Neuronal stem cell (in vitro differentiated cells): Measurements from ENCODE around the gene ZNF3.

Experiments used
- DNase-seq: peaks from one replicate; pipeline ENCODE4 v3.0.0-alpha.2; 2013; ENCODE audit warnings: low spot score
- H2AFZ ChIP-seq: one replicate; pipeline ENCODE4 v1.6.1; 2013; ENCODE audit warnings: mild to moderate bottlenecking, low read length, inconsistent platforms
- H2AK5ac ChIP-seq: 2 replicates; pipeline ENCODE4 v1.6.1; 2013; ENCODE audit warnings: low read depth, mild to moderate bottlenecking, inconsistent platforms, low read length, moderate library complexity, mixed read lengths
- H2BK120ac ChIP-seq: 2 replicates; pipeline ENCODE4 v1.6.1; 2013; ENCODE audit warnings: low read depth, mild to moderate bottlenecking, inconsistent platforms, low read length, moderate library complexity, mixed read lengths
- H2BK12ac ChIP-seq: one replicate; pipeline ENCODE4 v1.6.1; 2013; ENCODE audit warnings: low read length, inconsistent platforms
- H2BK15ac ChIP-seq: 2 replicates; pipeline ENCODE4 v1.6.1; 2013; ENCODE audit warnings: mild to moderate bottlenecking, low read length, inconsistent platforms, mixed read lengths
- H2BK5ac ChIP-seq: one replicate; pipeline ENCODE4 v1.6.1; 2013; ENCODE audit warnings: inconsistent platforms, mild to moderate bottlenecking, low read length, moderate library complexity
- H3K14ac ChIP-seq: one replicate; pipeline ENCODE4 v1.6.1; 2013; ENCODE audit warnings: low read length, inconsistent platforms
- H3K18ac ChIP-seq: 2 replicates; pipeline ENCODE4 v1.6.1; 2013; ENCODE audit warnings: low read length, inconsistent platforms
- H3K23ac ChIP-seq: 2 replicates; pipeline ENCODE4 v1.6.1; 2013; ENCODE audit warnings: low read depth, mild to moderate bottlenecking, mixed read lengths, low read length, inconsistent platforms; ENCODE audit not compliant: poor library complexity
- H3K27ac ChIP-seq: replicated peaks from 3 replicates; pipeline ENCODE4 v1.5.1; 2013; ENCODE audit warnings: low read length, inconsistent platforms
- H3K27me3 ChIP-seq, 3 experiments: 2 replicates each; pipeline ENCODE4 v1.6.1; 2013; ENCODE audit warnings: low read length in 3 of 3, mild to moderate bottlenecking in 2 of 3, inconsistent platforms in 1 of 3, low read depth in 1 of 3, mixed read lengths in 1 of 3, moderate library complexity in 1 of 3; ENCODE audit not compliant: control insufficient read depth in 3 of 3, insufficient read depth in 3 of 3
- H3K36me3 ChIP-seq, 2 donors: replicated peaks in 1 of 2; 2 replicates each; pipeline ENCODE4 v1.6.1; 2013; ENCODE audit warnings: low read length in 2 of 2; ENCODE audit not compliant: control insufficient read depth in 2 of 2, insufficient read depth in 2 of 2
- H3K4ac ChIP-seq: 2 replicates; pipeline ENCODE4 v1.6.1; 2013; ENCODE audit warnings: inconsistent platforms, mild to moderate bottlenecking, low read length, moderate library complexity
- H3K4me1 ChIP-seq, 2 donors: 1 replicate in 1 of 2; 2 replicates in 1 of 2; pipeline ENCODE4 v1.6.1; 2013; ENCODE audit warnings: low read length in 2 of 2, low read depth in 1 of 2; ENCODE audit not compliant: control insufficient read depth in 2 of 2, insufficient read depth in 1 of 2
- H3K4me2 ChIP-seq: one replicate; pipeline ENCODE4 v1.6.1; 2013; ENCODE audit warnings: mild to moderate bottlenecking, low read length, inconsistent platforms; ENCODE audit not compliant: insufficient read depth, poor library complexity, severe bottlenecking
- H3K4me3 ChIP-seq, 2 donors: 2 replicates each; pipeline ENCODE4 v1.5.1; 2013; ENCODE audit warnings: low read length in 2 of 2, mild to moderate bottlenecking in 2 of 2, inconsistent platforms in 1 of 2, moderate library complexity in 1 of 2
- H3K79me1 ChIP-seq: one replicate; pipeline ENCODE4 v1.6.1; 2013; ENCODE audit warnings: low read depth, mild to moderate bottlenecking, inconsistent platforms, low read length, moderate library complexity
- H3K9ac ChIP-seq: one replicate; pipeline ENCODE4 v1.6.1; 2013; ENCODE audit warnings: mild to moderate bottlenecking, low read depth, low read length, inconsistent platforms; ENCODE audit not compliant: poor library complexity
- H3K9me3 ChIP-seq, 2 donors: replicated peaks in 1 of 2; 2 replicates each; pipeline versions ENCODE3 to v1.6.1; 2013; ENCODE audit warnings: low read length in 2 of 2, mild to moderate bottlenecking in 2 of 2, inconsistent platforms in 1 of 2, low read depth in 1 of 2, mixed read lengths in 1 of 2, moderate library complexity in 1 of 2; ENCODE audit not compliant: control insufficient read depth in 2 of 2, insufficient read depth in 1 of 2
- H4K8ac ChIP-seq: one replicate; pipeline ENCODE4 v1.6.1; 2013; ENCODE audit warnings: low read depth, mild to moderate bottlenecking, inconsistent platforms, low read length, moderate library complexity
- H4K91ac ChIP-seq: one replicate; pipeline ENCODE4 v1.6.1; 2013; ENCODE audit warnings: low read length, low read depth, mild to moderate bottlenecking, inconsistent platforms; ENCODE audit not compliant: poor library complexity
- WGBS, 2 donors: extraction: QIAGEN DNeasy Blood & Tissue Kit; methylation state at CpG; one replicate each; pipeline ENCODE4 v1.1.7; 2013; ENCODE audit warnings: missing lambda C conversion rate in 2 of 2, mixed read lengths in 1 of 2; ENCODE audit not compliant: insufficient read length in 2 of 2, insufficient replicate concordance in 1 of 2; ENCODE audit errors: extremely low coverage in 2 of 2; 5-methylcytosine and 5-hydroxymethylcytosine counted together

ZNF3 gene

GRCh38 chr7:100080907-100081534 is 502 bp downstream of the ZNF3 start:
- no peak for DNase-seq
- peak overlapping the region; percentile 94 for H4K91ac ChIP-seq
- H4K8ac ChIP-seq, result no peak overlapping the region
- peak overlapping the region; percentile 95 for H3K9ac ChIP-seq
- H2BK120ac ChIP-seq, result peak overlapping the region; percentile 97
- peak overlapping the region; percentile 89 for H2AK5ac ChIP-seq
- H2AFZ ChIP-seq, result peak overlapping the region; percentile 78
- no peak overlapping the region for H2BK5ac ChIP-seq
- WGBS, 2 donors, result no CpG with 5 or more reads among the region's 34 CpGs
- no peak overlapping the region for H3K14ac ChIP-seq
- H3K36me3 ChIP-seq, result peaks cover 26 to 43% of the 10 kb centered on the region in 2 donors
- H3K4me2 ChIP-seq, result peak overlapping the region; percentile 46
- peak overlapping the region; percentile 88 for H2BK15ac ChIP-seq
- H3K23ac ChIP-seq, result peak overlapping the region; percentile 100
- no peak overlapping the region for H3K27ac ChIP-seq
- H3K4me3 ChIP-seq, result peak overlapping the region; percentile 99 to 100
- peak overlapping the region; percentile 70 for H3K4ac ChIP-seq
- H3K9me3 ChIP-seq, result peaks cover 19 to 33% of the 10 kb centered on the region in 2 donors
- peak overlapping the region; percentile 98 for H3K18ac ChIP-seq
- peaks cover 0 to 2% (median 0%) of the 10 kb centered on the region in 3 experiments for H3K27me3 ChIP-seq
- H2BK12ac ChIP-seq, result no peak overlapping the region
- H3K79me1 ChIP-seq, result peaks cover 7% of the 10 kb centered on the region
- peaks cover 3 to 11% of the 10 kb centered on the region in 2 donors for H3K4me1 ChIP-seq

- Histone ChIP-seq H3K27ac (no peak overlapping the region), H2AFZ (no peak overlapping the region), H3K23ac (no peak overlapping the region), H3K9me3 (peaks cover 33 to 51% of the 10 kb centered on the region in 2 donors), H4K8ac (no peak overlapping the region), H4K91ac (no peak overlapping the region), H3K79me1 (peaks cover 9% of the 10 kb centered on the region), H2BK15ac (no peak overlapping the region), H3K36me3 (peaks cover 45 to 62% of the 10 kb centered on the region in 2 donors), H3K4me1 (peaks cover 3 to 11% of the 10 kb centered on the region in 2 donors), H3K4me3 (peak overlapping the region in 1 of 2 donors; percentile 13), H3K4me2 (no peak overlapping the region), H3K14ac (no peak overlapping the region), H2BK12ac (no peak overlapping the region), H3K18ac (no peak overlapping the region), H2AK5ac (no peak overlapping the region), H2BK120ac (no peak overlapping the region), H2BK5ac (no peak overlapping the region), H3K9ac (no peak overlapping the region), H3K27me3 (no peaks in the 10 kb centered on the region), H3K4ac (no peak overlapping the region)
- DNase-seq, result no peak
- WGBS, 2 donors, result no CpG with 5 or more reads among the region's 7 CpGs
These were observed 2.4 kb downstream of the ZNF3 start for GRCh38 chr7:100079024-100079560.

- no peak overlapping the region for H4K8ac ChIP-seq
These were observed 4.3 kb downstream of the ZNF3 start for GRCh38 chr7:100077205-100077604.

GRCh38 chr7:100075418-100075817 is 6.1 kb downstream of the ZNF3 start:
- Histone ChIP-seq H3K79me1 (peaks cover 7% of the 10 kb centered on the region), H3K4me2 (no peak overlapping the region), H3K23ac (no peak overlapping the region), H3K27me3 (no peaks in the 10 kb centered on the region), H4K8ac (no peak overlapping the region), H3K4me1 (peaks cover 1 to 5% of the 10 kb centered on the region in 2 donors), H2BK15ac (no peak overlapping the region), H3K14ac (no peak overlapping the region), H3K4ac (no peak overlapping the region), H3K18ac (no peak overlapping the region), H3K4me3 (no peak overlapping the region), H2BK5ac (no peak overlapping the region), H3K27ac (no peak overlapping the region), H2AFZ (no peak overlapping the region), H2AK5ac (no peak overlapping the region), H3K9me3 (peaks cover 67 to 88% of the 10 kb centered on the region in 2 donors), H4K91ac (no peak overlapping the region), H3K9ac (no peak overlapping the region), H2BK12ac (no peak overlapping the region), H3K36me3 (peaks cover 79 to 99% of the 10 kb centered on the region in 2 donors), H2BK120ac (no peak overlapping the region)
- DNase-seq, result no peak
- no CpG with 5 or more reads among the region's 6 CpGs for WGBS, 2 donors

More at GRCh38 chr7:100077205-100077604, 4.3 kb downstream of the ZNF3 start:
- Histone ChIP-seq H3K4me3 (no peak overlapping the region), H3K4me2 (no peak overlapping the region), H3K14ac (no peak overlapping the region), H2BK15ac (no peak overlapping the region), H3K27ac (no peak overlapping the region), H3K18ac (no peak overlapping the region), H2AFZ (no peak overlapping the region), H3K9me3 (peaks cover 50 to 70% of the 10 kb centered on the region in 2 donors), H2BK120ac (no peak overlapping the region), H3K4ac (no peak overlapping the region), H3K9ac (no peak overlapping the region), H4K91ac (no peak overlapping the region), H3K36me3 (peaks cover 61 to 81% of the 10 kb centered on the region in 2 donors), H2BK5ac (no peak overlapping the region), H2AK5ac (no peak overlapping the region), H2BK12ac (no peak overlapping the region), H3K27me3 (no peaks in the 10 kb centered on the region), H3K23ac (no peak overlapping the region), H3K4me1 (peaks cover 1 to 6% of the 10 kb centered on the region in 2 donors), H3K79me1 (peaks cover 9% of the 10 kb centered on the region)
- no peak for DNase-seq
- WGBS, 2 donors, result no CpG with 5 or more reads among the region's 4 CpGs
